ENCODE measurements around the gene ABCD3.

Gene ABCD3

DNA sequence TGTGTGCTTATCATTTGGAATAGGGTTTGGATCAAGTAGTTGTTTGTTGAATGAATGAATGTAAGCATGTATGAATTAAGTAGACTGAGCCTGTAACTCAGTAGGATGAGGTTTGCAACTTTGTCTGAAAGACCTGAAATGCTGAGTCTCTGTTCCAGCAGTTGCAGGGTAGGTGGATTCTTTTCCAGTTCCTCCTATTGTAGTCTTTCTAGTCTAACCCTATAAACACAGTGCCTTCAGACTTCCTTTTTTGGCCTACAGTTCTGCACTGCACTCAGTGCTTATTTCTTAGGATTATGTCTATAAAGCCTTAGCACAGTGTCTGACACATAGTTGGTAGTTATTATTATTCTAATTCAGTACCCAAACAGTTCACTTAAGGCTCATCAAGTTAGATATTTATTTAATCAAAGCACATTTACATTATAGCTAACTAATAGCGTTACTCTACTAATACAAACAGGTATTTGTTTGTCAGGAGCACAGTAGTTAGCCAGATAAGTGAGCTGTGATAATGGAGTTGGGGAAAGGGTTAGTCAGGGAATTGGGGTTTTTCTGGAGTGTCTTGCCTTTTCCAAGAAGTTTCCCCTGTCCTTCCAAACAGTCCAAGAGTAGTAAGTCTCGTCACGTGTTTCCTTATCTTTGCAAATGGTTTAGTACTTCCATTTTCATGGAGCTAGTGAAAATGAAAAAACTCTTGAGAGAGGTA, 45.0 kb downstream of the ABCD3 start:
- DNase-seq (ENCODE audit: low spot score): no peak

DNA sequence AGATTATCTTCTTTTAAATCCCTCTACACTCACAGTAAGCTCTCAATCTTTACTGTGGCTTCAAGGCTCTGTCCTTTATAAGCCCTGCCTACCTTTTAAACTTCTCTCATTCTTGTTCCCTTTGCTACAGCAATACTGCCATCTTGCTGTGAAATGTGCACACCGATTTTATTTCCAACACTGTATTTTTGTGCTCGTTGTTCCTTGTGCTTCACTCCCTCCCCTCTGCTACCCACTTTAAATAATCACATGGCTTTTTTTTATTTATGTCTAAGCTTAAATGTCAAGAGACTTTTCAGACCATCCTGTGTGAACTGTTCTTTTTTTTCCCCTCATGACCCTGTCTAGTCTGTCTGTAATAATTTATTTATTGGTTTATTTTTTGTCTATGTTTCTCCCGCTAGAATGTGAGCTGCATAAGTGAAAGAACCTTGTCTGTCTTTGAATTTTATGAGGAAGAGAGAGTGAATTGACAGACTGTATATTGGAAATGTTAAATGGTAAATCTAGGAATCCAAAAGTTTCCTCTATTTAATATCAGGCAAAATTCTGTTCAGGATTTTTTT, 45.7 kb downstream of the ABCD3 start:
- DNase-seq (ENCODE audit: low spot score): peak; percentile 14

DNA sequence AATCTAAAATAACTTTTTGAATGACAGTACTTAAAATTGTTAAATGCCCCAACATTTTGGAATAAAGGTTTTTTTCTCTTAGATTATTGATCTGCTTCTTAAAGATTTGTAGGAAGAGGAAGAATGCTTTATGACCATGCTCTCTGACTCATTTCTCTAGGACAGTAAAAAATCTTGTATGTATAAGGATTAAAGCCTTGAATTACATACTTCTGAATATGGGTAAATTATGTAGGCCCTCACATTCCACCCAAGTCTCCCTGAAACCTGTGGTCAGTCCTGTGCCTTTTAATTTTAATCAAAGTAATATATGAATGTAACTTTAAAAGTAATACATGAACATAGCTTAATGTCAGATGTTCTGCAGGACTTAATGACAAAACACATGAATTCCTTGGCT, 50.5 kb downstream of the ABCD3 start:
- no peak for DNase-seq (ENCODE audit: low spot score)

DNA sequence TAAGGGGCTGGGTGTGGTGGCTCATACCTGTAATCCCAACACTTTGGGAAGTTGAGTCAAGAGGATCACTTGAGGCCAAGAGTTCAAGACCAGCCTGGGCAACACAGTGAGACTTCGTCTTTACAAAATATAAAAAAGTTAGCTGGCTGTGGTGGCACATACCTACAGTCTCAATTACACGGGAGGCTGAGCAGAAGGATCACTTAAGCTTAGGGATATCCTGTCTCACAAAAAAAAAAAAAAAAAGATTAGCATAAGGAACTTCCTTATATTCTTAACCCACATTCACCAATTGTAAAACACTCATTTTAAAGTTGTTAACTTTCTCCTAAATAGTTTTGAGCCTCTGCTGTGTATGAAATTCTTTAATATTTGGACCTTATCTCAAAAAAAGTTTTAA, 53.1 kb downstream of the ABCD3 start:
- no peak for DNase-seq (ENCODE audit: low spot score)

DNA sequence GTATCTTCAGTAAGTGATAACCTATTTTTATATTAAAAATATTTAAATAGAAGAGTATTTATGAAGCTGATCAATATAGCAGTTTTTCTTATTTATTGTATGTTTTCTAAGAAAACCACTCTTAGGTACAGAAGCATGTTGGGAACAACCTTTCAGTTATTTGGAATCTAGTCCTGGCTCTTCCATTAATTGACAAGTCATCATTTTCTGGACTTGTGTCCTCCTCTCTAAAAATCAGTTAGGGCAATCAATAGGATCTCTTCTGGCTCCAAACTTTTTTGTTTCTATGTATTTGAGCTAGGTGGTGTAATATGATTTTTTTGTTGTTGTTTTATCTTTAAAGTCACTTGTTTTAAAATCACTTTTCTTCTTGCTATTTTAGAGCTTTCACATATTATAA, 57.0 kb downstream of the ABCD3 start:
- DNase-seq (ENCODE audit: low spot score): no peak

DNA sequence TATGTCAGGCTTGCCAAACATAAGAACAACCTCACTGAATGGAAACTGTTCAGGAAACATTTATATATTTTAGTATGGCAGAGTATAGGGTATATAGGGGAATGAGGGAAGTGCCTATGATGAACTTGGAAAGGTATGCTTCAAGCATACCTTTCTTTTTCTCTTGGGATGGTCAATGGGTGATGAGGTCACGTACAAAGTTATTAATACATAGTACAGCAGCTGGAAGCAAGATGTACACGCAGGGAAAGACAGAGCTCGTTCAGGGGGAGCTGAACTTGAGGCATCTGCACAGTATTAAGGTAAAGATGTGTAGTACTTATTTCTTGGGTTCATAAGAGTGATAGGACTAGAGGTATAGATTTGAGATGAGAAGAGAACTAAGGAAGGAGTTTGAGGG, 61.5 kb downstream of the ABCD3 start:
- DNase-seq (ENCODE audit: low spot score): no peak

DNA sequence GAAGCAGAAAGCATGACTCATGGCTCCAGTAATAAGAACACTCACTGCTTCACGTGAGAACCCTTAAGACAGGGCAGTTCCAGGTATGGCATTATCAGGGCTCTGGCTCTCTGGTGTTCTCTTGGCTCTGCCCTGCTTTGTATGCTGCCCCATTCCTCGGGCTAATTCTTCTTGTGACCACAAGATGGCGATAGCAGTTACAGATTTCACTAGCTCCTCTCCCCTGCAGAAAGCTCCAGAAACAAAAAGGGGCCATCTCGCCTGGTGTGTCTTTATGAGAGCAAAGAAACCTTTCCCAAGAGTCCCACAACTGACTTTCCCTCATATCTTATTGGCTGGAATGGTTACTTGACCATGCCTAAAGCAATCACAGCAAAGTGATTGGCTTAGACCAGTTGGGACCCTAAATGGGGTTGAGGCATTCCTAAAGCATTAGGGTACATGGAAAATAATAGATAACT, 63.3 kb downstream of the ABCD3 start:
- DNase-seq (ENCODE audit: low spot score): peak; percentile 60

DNA sequence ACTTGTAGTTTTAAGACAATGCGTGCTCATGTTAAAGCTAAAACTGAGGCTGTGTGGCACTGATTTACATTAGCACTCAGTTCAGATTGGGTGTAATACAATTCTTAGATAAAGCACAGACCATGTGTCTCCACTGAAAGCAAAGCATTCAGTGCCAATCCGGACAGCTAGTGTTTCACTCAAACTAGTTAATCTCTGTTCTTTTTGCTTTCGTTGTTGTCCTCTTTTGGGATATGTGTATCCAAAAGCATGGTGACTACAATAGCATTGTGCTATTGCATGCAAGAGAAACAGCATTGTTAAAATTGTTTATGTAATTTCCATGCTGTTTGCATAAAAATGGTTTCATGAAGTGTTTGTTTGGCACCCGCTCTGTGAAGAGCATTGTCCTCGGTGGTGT, 68.8 kb downstream of the ABCD3 start:
- no peak for DNase-seq (ENCODE audit: low spot score)

DNA sequence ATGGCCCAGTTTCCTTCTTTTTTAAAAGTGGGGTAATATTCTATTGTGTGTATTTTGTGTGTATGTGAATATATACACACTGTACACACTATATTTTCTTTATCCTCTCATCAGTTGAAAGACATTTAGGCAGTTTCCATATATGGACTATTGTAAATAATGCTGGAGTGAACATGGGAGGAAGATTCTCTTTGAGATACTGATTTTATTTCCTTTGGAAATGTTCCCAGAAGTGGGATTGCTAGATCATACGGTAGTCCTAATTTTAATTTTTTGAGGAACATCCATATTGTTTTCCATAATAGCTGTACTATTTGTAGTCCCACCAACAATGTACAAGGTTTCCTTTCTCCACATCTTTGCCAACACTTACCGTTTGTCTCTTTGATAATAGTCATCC, 72.4 kb downstream of the ABCD3 start:
- DNase-seq (ENCODE audit: low spot score): no peak

DNA sequence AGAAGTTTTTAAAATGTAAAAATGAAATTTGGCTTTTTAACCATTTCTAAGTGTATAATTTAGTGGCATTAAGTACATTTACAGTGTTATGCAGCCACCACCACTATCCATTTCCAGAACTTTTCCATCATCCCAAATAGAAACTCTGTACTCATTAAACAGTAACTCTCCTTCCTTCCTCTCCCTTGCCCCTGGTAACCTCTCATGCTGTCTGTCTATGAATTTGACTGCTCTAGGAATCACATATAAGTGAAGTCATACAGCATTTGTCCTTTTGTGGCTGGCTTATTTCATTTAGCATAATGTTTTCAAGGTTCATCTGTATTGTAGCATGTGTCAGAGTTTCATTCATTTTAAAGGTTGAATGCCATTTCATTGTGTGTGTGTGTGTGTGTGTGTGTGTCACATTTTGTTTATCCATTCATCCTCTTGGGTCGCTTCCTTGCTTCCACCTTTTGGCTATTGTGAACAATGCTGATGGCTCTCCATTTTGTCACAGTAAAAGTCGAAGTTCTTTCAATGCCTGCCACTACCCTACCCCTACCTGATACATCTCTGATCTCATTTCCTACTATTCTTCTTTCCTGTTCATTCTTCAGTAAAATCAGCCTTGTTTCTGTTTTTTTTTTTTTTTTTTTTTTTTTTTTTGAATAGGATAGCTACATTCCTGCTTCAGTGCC, 78.0 kb downstream of the ABCD3 start:
- no peak for DNase-seq (ENCODE audit: low spot score)

DNA sequence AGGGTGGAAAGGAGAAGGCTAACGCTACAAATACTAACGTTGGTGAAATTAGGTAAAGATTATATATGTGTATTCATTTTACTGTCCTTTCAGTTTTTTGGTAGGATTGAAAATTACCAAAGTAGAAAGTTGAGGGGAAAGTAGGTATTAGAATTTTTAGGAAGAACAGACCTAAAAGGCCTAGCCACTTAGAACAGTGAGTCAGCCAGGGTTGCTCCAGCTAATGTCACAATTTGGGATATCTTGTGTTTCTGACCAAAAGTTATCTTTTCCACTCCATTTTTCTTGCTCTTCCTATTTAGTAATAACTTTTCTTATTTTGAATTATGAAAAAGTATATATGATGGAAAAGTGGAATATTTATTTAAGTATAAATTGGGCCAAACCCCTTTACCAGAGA, 83.2 kb downstream of the ABCD3 start:
- DNase-seq (ENCODE audit: low spot score): no peak

DNA sequence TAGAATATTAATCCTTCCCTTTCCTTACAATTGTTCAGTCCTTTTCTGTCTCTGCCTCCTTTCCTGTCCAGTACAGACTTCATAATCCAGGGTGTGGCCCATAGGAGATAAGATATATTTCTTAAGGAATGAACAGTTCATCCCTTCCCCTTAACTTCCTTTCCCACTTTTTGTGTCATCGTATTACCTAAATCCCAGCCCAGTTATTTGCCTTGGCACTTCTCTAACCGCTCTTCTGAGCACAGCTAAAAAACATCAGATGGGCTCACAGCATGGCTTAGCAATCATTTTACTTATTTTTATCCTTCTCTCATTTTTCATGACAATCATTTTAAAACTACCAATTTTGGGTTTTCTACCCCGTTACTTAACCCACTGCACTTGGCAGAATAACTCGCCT, 83.7 kb downstream of the ABCD3 start:
- DNase-seq (ENCODE audit: low spot score): no peak

DNA sequence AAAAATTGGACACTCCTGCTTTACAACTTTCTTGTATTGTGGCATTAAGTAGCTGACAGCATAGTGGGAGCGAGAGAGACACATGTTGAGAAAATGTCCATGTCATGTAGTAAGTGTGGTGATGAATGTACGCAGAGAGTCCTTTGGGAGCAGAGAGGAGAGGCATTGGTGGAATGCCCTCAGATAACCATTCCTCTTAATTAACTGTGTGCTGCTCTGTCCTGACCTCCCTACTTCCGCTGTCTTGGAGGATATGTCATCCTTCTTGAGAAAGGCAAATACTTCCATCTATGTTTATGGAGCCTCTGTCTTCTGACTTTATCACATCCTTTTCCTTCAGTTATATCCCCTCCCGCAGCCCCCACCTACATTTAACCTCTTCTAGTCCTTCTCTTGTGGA, 85.0 kb downstream of the ABCD3 start:
- no peak for DNase-seq (ENCODE audit: low spot score)

DNA sequence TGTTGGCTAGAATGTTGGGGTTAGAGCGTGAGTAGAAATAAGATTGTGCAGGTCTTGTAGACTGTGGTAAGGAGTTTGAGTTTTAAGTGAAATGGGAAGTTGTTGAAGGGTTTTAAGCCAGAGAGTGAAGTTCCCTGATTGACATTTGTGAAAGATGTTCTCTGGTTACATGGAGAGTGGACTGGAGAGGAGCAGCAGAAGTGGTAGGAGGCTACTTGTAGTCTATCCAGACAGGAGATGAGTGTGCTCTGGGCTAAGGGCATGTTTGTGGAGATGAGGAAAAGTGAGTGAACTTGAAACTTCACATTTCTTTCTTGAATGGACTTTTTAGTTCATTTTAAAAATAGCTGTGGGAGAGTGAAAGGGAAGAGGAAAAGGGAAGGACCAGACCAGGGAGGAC, 86.4 kb downstream of the ABCD3 start:
- DNase-seq (ENCODE audit: low spot score): no peak

DNA sequence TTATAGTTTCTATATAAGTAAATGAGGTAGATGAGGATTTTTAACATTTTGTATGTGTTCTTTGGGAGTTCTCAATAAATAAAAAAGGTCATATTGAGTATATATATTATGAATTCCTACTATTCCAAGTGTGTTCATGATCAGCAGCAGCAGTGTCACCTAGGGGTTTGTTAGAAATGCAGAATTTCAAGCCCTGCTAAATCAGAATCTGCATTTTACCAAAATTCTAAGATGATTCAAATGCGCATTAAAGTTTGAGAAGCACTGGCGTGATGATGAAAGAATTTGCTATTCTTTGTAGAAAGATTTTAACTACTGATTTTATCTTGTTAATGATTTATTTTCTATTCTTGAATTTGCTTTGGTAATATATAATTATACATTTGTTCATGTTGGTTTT, 94.6 kb downstream of the ABCD3 start:
- no peak for DNase-seq (ENCODE audit: low spot score)

DNA sequence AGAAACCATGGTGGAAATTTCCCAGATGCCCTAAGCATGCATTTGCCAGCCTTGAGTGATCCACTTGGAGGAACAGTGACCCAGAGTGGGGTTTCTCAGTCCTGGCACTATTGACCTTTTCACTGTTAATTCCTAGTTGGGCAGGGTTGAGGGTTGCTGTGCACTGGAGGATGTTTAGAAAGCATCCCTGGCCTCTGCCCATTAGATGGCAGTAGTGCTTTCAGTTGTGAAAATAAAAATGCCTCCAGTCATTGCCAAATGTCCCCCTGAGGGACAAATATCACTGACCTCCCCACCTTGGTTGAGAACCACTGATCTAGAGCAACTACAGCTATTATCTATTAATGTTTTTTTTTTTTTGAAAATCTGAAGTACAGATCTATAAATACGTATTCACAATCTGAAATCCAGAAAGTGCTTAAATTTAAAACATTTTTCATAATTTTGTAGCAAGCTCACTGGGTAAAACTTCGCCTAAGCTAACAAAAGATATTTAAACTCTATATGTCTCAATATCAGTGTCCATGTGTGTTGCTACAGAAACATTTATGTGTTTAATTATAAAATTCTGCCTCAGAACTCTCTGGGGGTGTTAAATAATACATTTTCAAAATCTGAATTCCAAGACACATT, 96.0 kb downstream of the ABCD3 start:
- no peak for DNase-seq (ENCODE audit: low spot score)

DNA sequence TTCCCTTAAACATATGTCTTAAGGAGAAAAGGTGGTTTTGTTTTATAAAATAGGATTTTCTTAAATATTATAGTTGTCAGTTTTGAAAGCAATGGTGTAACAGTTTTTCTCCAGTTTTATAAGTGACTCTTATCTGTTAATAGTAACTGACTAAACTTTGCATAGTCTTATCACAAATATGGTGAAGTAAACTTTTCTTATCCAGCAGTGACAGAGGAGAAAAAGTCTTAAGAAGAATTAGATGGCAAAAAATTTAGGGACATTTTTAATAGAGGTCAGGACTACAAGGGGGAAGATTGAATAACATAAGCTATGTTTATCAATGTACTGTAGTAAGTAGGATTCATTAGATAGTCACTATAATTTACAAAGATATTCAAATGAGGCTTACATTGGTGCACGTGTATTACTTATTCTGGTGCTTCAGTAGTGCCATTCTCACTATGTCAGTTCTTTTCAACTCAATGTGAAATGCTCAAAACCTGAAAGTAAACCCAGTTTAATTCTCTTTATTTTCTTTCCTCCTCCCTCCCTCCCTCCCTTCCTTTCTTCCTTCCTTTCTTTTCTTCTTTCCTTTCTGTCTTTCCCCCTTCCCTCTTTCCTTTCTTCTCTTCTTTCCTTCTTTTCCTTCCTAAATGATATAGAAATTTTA, 97.2 kb downstream of the ABCD3 start:
- no peak for DNase-seq (ENCODE audit: low spot score)

DNA sequence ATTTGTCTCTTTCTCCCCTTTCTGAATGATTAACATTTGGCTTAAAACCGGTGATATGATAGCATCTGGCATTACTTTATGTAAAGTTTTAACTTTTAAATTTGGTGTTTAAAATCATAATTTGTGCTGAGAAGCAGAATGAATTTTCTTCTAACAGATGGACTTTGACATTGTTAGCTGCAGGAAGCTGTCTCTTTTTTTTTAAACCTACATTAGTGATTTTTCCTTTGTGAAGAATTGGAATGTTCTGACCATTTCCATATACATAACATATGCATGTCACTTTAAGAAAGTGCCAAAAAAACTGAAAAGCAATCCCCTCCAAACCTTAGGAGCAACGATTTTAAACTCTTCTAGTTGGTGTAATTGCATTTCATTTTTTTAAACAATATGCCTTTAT, 101.2 kb downstream of the ABCD3 start:
- DNase-seq (ENCODE audit: low spot score): no peak

DNA sequence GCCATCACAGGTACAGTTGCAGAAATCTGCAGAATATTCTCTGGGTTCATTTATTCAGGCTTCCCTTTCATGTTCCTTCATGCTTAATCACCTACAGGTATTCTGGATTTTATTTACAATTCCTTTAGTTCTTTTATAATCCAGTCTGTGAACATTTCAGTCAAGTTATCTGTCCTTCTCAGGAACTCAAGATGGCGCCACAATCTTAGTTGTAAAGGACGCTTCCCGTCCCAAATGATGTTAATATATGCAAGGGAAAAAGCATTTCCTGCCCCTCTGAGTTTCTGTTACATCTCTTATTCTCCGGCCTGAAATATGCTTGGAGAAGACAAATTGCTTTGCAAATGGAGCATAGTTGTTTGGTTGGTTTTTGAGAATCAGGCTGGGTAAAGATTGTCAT, 104.1 kb downstream of the ABCD3 start:
- no peak for DNase-seq (ENCODE audit: low spot score)

DNA sequence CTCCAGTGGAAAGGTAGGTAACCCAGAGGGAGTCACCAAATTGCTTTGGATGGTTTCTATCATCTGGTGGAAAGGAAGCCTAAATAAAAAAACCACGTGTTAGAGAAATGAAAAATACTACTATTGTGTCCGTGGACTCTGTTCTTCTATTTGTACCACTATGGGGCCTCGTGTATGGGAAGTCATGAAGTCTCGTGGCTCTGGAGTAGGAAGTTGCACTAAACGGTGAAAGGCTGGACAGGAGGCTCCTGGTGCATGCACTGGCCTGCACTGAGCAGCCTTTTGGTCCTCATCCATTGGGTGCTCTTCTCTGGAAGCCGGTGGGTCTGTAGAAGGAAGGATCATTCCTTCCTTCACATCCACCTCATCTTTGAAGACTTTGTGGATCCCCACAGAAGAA, 106.3 kb downstream of the ABCD3 start:
- DNase-seq (ENCODE audit: low spot score): no peak

DNA sequence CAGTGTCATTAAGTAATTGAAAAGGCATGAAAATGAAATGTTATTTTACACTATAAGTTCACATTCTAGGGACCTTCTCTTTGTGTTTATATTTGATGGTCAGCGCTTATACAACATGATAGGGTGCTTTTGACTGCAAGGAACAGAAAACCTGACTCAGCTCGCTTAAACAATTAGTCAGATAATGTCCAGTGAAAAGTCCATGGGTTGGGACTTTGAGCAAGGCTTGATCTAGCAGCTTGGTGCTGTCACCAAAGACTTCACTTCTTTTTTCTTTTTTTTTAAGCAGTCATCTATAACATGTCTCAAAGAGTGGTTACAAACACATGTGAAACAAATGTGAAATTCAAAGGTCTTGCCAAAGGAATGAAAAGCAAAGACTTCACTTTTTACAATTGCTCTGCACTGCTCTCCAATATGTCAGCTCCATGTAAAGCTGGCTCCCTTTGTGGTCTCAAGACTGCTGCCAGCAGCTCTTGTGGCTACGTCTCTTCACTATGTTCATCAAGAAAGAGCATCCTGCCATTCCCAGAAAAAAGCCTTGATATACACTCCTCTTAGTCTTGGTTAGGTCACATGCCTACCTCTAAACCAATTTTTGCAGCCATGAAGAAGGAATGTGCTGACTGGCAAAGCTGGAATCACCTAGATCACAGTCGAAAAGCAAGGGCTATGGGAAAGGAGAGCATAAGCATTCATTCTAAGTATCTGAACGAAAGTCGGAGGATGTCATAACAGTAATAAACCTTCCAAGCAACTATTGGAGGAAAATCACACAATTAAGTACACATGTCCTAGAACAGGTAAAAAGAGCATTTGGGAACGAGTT, 108.2 kb downstream of the ABCD3 start:
- DNase-seq (ENCODE audit: low spot score): no peak
